ENCODE results near the gene FIS1. TPM values are rescaled to one million over a fixed set of nuclear protein-coding genes. Genes with fewer than 3 reads are reported as not detected.

FIS1 gene
- polyA plus RNA-seq, 1 of the 3 experiments (the other 2 are of a cell fraction): 1,313 TPM

DNA sequence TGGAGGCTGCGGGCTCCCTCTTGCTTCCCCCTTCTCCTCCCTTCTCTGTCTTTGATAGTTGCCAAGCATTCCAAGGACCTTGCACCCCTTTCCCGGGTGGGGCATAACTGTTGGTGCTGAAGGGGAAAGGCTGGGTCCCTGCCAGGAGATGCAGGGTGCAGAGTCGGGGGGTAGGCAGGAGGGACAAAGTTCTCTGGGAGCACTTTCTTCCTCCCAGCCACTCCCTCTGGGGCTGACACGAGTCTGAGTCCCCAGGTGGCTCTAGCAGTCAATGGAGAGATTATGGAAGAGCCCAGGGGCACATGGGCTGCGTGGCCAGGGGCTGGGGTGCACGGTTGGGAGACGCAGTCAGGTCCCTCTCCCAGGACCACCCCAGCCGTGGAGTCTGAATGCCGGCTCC lies 9.4 kb downstream of the FIS1 start:
- POLR2A ChIA-PET: interaction anchor here (0.7 to 3.4 kb wide), 4 partner anchors 9 to 18 kb away, joined by 3 to 15 read pairs (median 4); partner anchors contain the start of gene ZNHIT1
- TF ChIP-seq FOXJ3 (CRISPR knock-in tag; IDR thresholded peaks at IDR 0.05): no peak
- no peak for TF ChIP-seq MEF2A (IDR thresholded peaks at IDR 0.05; ENCODE audit: borderline replicate concordance, low read depth)
- TF ChIP-seq SIN3A (IDR thresholded peaks at IDR 0.05; ENCODE audit: borderline replicate concordance, low read depth, low read length): no peak
- TF ChIP-seq, protein P1, sequence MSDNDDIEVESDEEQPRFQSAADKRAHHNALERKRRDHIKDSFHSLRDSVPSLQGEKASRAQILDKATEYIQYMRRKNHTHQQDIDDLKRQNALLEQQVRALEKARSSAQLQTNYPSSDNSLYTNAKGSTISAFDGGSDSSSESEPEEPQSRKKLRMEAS (IDR thresholded peaks at IDR 0.05; ENCODE audit: low read depth): no peak
- TF ChIP-seq SMC3 (IDR thresholded peaks at IDR 0.05; ENCODE audit: low read depth, low read length): no peak
- no peak for TF ChIP-seq FOXM1 (IDR thresholded peaks at IDR 0.05; ENCODE audit: low read depth)
- TF ChIP-seq GATA2 (CRISPR knock-in tag; IDR thresholded peaks at IDR 0.05): no peak
- no peak for TF ChIP-seq RFX5 (IDR thresholded peaks at IDR 0.05; ENCODE audit: low read length)
- TF ChIP-seq, protein P2, sequence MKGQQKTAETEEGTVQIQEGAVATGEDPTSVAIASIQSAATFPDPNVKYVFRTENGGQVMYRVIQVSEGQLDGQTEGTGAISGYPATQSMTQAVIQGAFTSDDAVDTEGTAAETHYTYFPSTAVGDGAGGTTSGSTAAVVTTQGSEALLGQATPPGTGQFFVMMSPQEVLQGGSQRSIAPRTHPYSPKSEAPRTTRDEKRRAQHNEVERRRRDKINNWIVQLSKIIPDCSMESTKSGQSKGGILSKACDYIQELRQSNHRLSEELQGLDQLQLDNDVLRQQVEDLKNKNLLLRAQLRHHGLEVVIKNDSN (IDR thresholded peaks at IDR 0.05; ENCODE audit: borderline replicate concordance, low read depth): no peak
- no peak for TF ChIP-seq NRF1 (IDR thresholded peaks at IDR 0.05; ENCODE audit: low read depth, low read length)
- no peak for TF ChIP-seq YY1 (IDR thresholded peaks at IDR 0.05; ENCODE audit: low read depth)
- TF ChIP-seq GABPA (IDR thresholded peaks at IDR 0.05; ENCODE audit: low read depth): no peak
- no peak for TF ChIP-seq TAF1 (IDR thresholded peaks at IDR 0.05; ENCODE audit: borderline replicate concordance, low read depth, low read length)
- TF ChIP-seq, protein P3, sequence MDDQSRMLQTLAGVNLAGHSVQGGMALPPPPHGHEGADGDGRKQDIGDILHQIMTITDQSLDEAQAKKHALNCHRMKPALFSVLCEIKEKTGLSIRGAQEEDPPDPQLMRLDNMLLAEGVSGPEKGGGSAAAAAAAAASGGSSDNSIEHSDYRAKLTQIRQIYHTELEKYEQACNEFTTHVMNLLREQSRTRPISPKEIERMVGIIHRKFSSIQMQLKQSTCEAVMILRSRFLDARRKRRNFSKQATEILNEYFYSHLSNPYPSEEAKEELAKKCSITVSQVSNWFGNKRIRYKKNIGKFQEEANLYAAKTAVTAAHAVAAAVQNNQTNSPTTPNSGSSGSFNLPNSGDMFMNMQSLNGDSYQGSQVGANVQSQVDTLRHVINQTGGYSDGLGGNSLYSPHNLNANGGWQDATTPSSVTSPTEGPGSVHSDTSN (IDR thresholded peaks at IDR 0.05): no peak
- no peak; the same call in 1 of the 2 replicates for TF ChIP-seq POLR2AphosphoS5 (IDR thresholded peaks at IDR 0.05; ENCODE audit: low read depth, low read length)
- no peak for TF ChIP-seq TEAD4 (IDR thresholded peaks at IDR 0.05; ENCODE audit: borderline replicate concordance, insufficient read depth)

DNA sequence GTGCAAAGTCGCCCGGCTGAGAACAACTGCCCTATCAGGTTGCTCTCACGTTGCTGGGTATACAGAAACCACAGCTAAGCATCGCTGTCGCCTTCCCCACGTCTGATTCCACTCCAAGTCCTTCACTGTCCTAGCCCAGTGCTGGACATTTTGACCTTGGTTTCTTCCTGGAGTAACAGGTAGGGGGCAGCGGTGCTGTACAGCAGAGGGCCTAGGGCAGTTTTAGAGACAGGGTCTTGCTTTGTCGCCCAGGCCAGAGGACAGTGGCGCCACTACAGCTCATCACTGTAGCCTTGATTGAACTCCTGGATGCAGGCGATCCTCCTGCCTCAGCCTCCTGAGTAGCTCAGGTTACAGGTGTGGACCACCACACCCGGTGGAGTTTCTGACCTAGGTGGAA lies 9.8 kb downstream of the FIS1 start:
- ChIA-PET CTCF (interaction anchor here (0.6 to 4.7 kb wide), 15 partner anchors 9 to 307 kb away, joined by 3 to 30 read pairs (median 4); partner anchors contain the start of genes PLOD3 and ZNHIT1), POLR2A (interaction anchor here (0.7 to 3.4 kb wide), 4 partner anchors 9 to 17 kb away, joined by 3 to 15 read pairs (median 4); partner anchors contain the start of gene ZNHIT1)
- TF ChIP-seq, protein P4, sequence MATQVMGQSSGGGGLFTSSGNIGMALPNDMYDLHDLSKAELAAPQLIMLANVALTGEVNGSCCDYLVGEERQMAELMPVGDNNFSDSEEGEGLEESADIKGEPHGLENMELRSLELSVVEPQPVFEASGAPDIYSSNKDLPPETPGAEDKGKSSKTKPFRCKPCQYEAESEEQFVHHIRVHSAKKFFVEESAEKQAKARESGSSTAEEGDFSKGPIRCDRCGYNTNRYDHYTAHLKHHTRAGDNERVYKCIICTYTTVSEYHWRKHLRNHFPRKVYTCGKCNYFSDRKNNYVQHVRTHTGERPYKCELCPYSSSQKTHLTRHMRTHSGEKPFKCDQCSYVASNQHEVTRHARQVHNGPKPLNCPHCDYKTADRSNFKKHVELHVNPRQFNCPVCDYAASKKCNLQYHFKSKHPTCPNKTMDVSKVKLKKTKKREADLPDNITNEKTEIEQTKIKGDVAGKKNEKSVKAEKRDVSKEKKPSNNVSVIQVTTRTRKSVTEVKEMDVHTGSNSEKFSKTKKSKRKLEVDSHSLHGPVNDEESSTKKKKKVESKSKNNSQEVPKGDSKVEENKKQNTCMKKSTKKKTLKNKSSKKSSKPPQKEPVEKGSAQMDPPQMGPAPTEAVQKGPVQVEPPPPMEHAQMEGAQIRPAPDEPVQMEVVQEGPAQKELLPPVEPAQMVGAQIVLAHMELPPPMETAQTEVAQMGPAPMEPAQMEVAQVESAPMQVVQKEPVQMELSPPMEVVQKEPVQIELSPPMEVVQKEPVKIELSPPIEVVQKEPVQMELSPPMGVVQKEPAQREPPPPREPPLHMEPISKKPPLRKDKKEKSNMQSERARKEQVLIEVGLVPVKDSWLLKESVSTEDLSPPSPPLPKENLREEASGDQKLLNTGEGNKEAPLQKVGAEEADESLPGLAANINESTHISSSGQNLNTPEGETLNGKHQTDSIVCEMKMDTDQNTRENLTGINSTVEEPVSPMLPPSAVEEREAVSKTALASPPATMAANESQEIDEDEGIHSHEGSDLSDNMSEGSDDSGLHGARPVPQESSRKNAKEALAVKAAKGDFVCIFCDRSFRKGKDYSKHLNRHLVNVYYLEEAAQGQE (IDR thresholded peaks at IDR 0.05; ENCODE audit: low read depth, low read length): no peak
- TF ChIP-seq, protein P5, sequence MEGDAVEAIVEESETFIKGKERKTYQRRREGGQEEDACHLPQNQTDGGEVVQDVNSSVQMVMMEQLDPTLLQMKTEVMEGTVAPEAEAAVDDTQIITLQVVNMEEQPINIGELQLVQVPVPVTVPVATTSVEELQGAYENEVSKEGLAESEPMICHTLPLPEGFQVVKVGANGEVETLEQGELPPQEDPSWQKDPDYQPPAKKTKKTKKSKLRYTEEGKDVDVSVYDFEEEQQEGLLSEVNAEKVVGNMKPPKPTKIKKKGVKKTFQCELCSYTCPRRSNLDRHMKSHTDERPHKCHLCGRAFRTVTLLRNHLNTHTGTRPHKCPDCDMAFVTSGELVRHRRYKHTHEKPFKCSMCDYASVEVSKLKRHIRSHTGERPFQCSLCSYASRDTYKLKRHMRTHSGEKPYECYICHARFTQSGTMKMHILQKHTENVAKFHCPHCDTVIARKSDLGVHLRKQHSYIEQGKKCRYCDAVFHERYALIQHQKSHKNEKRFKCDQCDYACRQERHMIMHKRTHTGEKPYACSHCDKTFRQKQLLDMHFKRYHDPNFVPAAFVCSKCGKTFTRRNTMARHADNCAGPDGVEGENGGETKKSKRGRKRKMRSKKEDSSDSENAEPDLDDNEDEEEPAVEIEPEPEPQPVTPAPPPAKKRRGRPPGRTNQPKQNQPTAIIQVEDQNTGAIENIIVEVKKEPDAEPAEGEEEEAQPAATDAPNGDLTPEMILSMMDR (IDR thresholded peaks at IDR 0.05): peak; percentile 61
- peak; percentile 42 for TF ChIP-seq RAD21 (IDR thresholded peaks at IDR 0.05; ENCODE audit: low read length)
- Histone ChIP-seq H3K27ac (ENCODE audit: low read depth in 2 of 2, low read length in 1 of 2) (no peak overlapping the region), H2AFZ (ENCODE audit: low read depth) (no peak overlapping the region), H3K9ac (no peak overlapping the region), H3K27me3 (ENCODE audit: insufficient read depth) (no peaks in the 10 kb centered on the region), H4K20me1 (ENCODE audit: insufficient read depth) (no peaks in the 10 kb centered on the region), H3F3A (replicated peaks; ENCODE audit: insufficient read depth) (peaks cover 6% of the 10 kb centered on the region), H3K4me3 (ENCODE audit: low read depth in 2 of 2, low read length in 1 of 2) (no peak overlapping the region), H3K36me3 (replicated peaks in 1 of 2; ENCODE audit: control insufficient read depth in 1 of 2, insufficient read depth in 2 of 2, low read length in 1 of 2) (peaks cover 7 to 39% of the 10 kb centered on the region in 2 experiments), H3K9me3 (no peaks in the 10 kb centered on the region), H3K79me2 (ENCODE audit: insufficient read depth) (no peaks in the 10 kb centered on the region), H3K4me1 (ENCODE audit: control insufficient read depth in 1 of 2, insufficient read depth in 2 of 2, low read depth in 1 of 2, low read length in 1 of 2) (peaks cover 0 to 5% of the 10 kb centered on the region in 2 experiments; a peak in 1 of 4 replicates), H3K9me2 (no peaks in the 10 kb centered on the region), H3K4me2 (no peak overlapping the region)
- DNase-seq: peak; percentile 71
- WGBS (ENCODE audit: low lambda C conversion rate): 87% methylated on average over 11 of the region's 11 CpGs

More for the DNA sequence above, 9.4 kb downstream of the FIS1 start:
- Histone ChIP-seq H3K9ac (no peak overlapping the region), H3F3A (replicated peaks; ENCODE audit: insufficient read depth) (peaks cover 3% of the 10 kb centered on the region), H3K27me3 (ENCODE audit: insufficient read depth) (no peaks in the 10 kb centered on the region), H3K4me2 (no peak overlapping the region), H3K36me3 (replicated peaks in 1 of 2; ENCODE audit: control insufficient read depth in 1 of 2, insufficient read depth in 2 of 2, low read length in 1 of 2) (peaks cover 7 to 43% of the 10 kb centered on the region in 2 experiments), H3K79me2 (ENCODE audit: insufficient read depth) (peaks cover 1% of the 10 kb centered on the region; the same call in 1 of the 2 replicates), H3K27ac (ENCODE audit: low read depth in 2 of 2, low read length in 1 of 2) (no peak overlapping the region), H3K9me2 (no peaks in the 10 kb centered on the region), H3K9me3 (no peaks in the 10 kb centered on the region), H3K4me3 (ENCODE audit: low read depth in 2 of 2, low read length in 1 of 2) (no peak overlapping the region), H3K4me1 (ENCODE audit: control insufficient read depth in 1 of 2, insufficient read depth in 2 of 2, low read depth in 1 of 2, low read length in 1 of 2) (peaks cover 0 to 5% of the 10 kb centered on the region in 2 experiments; a peak in 1 of 4 replicates), H2AFZ (ENCODE audit: low read depth) (no peak overlapping the region), H4K20me1 (ENCODE audit: insufficient read depth) (no peaks in the 10 kb centered on the region)
- CTCF ChIA-PET: interaction anchor here (0.7 to 4.7 kb wide), 15 partner anchors 8 to 307 kb away, joined by 3 to 30 read pairs (median 4); partner anchors contain the start of genes PLOD3 and ZNHIT1
- WGBS (ENCODE audit: low lambda C conversion rate): 93% methylated on average over 9 of the region's 9 CpGs
- no peak for DNase-seq

Data from SK-N-SH (cell line).